OCI-LY3 (cell line): ENCODE measurements around the gene METTL2A.
"Not testable (repeated sequence)": the region's sequence is repeated elsewhere in the genome, so short reads cannot be mapped to it uniquely, and the experiment has no call there.

Source experiments
- CTCF ChIP-seq: fragments of 200-600, 300-600 bp; sonication (generic); IDR thresholded peaks from 2 replicates; pipeline ENCODE4 v1.5.1; 2014; ENCODE audit warnings: antibody characterized with exemption, low read length, low read depth
- EZH2phosphoT487 ChIP-seq: fragments of 200-600 bp; shearing (Covaris generic); IDR thresholded peaks from 2 replicates; pipeline ENCODE4 v1.6.1; 2018; ENCODE audit warnings: antibody characterized with exemption, mixed run types, low read depth

GRCh38 chr17:62482553-62482952, 58.9 kb downstream of the METTL2A start:
- not testable (repeated sequence) for TF ChIP-seq CTCF, EZH2phosphoT487
